ENCODE results near the gene SMCO1. TPM values are rescaled to one million over a fixed set of nuclear protein-coding genes. Genes with fewer than 3 reads are reported as not detected.
A peak's percentile ranks its signal among the peaks of the same experiment; 100 is the strongest.

SMCO1 gene
- total RNA-seq, 1 donor from 2014 or later: not detected

DNA sequence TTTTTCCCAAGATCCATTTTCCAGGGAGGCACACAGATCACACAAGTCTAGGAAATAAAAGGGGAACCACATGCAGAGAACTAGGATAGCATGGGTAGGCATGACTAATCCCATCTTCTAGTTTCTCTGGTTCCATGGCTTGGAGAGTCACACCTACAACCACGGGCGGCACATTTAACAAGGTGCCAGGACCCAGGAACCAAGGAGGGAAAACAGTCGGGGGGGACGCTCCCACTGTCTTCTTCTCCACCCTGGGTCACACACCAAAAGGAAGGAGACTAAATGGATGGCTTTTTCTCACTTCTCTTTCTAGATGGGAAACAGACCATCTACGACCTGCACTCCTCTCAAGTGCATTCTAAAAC lies 4.6 kb upstream of the SMCO1 start:
- no peak for DNase-seq (ENCODE audit: low read depth)
- FAIRE-seq: no peak
- Histone ChIP-seq H3K36me3 (ENCODE audit: control insufficient read depth, insufficient read depth, low read length) (no peaks in the 10 kb centered on the region), H3K4me3 (ENCODE audit: low read depth, low read length) (no peak overlapping the region), H3K27me3 (ENCODE audit: control insufficient read depth, insufficient read depth, low read length) (no peaks in the 10 kb centered on the region)
- TF ChIP-seq, protein P1, sequence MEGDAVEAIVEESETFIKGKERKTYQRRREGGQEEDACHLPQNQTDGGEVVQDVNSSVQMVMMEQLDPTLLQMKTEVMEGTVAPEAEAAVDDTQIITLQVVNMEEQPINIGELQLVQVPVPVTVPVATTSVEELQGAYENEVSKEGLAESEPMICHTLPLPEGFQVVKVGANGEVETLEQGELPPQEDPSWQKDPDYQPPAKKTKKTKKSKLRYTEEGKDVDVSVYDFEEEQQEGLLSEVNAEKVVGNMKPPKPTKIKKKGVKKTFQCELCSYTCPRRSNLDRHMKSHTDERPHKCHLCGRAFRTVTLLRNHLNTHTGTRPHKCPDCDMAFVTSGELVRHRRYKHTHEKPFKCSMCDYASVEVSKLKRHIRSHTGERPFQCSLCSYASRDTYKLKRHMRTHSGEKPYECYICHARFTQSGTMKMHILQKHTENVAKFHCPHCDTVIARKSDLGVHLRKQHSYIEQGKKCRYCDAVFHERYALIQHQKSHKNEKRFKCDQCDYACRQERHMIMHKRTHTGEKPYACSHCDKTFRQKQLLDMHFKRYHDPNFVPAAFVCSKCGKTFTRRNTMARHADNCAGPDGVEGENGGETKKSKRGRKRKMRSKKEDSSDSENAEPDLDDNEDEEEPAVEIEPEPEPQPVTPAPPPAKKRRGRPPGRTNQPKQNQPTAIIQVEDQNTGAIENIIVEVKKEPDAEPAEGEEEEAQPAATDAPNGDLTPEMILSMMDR (IDR thresholded peaks at IDR 0.05; ENCODE audit: insufficient read depth, low read length, severe bottlenecking): no peak

DNA sequence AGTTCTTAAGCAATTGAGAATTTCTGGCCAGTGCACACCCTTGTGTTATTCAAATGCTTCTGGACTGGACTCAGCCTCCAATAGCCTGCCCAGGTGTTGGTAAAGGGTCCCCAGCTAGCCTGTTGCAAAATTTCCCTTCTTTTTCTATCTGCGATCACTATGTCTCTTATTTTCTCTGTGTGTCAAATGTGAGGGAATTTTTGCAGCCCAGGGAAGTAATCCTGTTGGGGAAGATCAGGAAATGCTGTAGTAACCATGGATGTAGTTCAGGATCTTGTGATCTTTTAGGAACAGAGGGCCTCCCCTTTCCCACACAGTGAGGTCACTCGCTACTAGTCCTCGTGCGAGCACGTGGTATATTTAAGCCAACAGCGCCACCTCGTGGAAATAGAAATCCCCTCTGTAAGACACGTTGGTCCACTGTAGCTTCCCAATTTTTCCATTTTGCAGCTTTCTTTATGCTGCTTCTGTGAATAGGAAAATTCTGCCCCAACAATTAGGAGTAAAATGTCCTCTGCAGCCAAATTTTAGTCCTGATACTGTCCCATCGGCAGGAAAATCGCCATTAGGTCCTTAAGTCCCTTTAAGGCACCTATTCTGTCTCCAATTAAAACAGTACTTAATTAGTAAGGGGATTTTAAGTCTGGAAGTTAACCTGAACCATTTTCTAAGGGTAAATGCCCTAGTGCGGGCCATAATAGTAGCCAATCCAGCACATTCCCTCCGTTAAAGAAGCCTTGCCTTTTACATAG lies 4.0 kb upstream of the SMCO1 start:
- Histone ChIP-seq H3K4me3 (ENCODE audit: low read depth, low read length) (no peak overlapping the region), H3K27me3 (ENCODE audit: control insufficient read depth, insufficient read depth, low read length) (no peaks in the 10 kb centered on the region), H3K36me3 (ENCODE audit: control insufficient read depth, insufficient read depth, low read length) (no peaks in the 10 kb centered on the region)
- DNase-seq (ENCODE audit: low read depth) (peak; percentile 62), FAIRE-seq (no peak)
- TF ChIP-seq, protein P1 (IDR thresholded peaks at IDR 0.05; ENCODE audit: insufficient read depth, low read length, severe bottlenecking): peak; percentile 62

DNA sequence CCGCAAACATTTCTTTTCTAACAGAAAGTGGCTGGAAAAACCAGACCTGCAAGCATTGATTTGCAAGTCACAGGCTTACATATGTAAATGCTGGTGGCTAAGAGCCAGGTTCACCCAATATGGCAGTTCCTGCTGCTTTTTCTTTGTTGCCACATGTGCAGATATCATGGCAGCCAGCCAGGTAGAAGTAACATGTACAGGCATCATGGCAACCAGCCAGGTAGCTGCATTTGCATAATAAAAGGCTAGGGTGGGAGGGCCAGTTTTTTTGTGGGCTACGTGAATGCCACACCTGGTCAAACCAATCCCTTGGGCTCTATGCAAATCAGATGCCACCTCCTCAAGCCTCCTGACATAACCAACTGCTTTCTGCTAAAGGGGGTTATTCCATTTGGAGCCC lies 2.8 kb upstream of the SMCO1 start:
- DNase-seq (ENCODE audit: low read depth) (peak; percentile 93), FAIRE-seq (no peak)
- Histone ChIP-seq H3K27me3 (ENCODE audit: control insufficient read depth, insufficient read depth, low read length) (no peaks in the 10 kb centered on the region), H3K36me3 (ENCODE audit: control insufficient read depth, insufficient read depth, low read length) (no peaks in the 10 kb centered on the region), H3K4me3 (ENCODE audit: low read depth, low read length) (no peak overlapping the region)
- TF ChIP-seq, protein P1 (IDR thresholded peaks at IDR 0.05; ENCODE audit: insufficient read depth, low read length, severe bottlenecking): no peak

DNA sequence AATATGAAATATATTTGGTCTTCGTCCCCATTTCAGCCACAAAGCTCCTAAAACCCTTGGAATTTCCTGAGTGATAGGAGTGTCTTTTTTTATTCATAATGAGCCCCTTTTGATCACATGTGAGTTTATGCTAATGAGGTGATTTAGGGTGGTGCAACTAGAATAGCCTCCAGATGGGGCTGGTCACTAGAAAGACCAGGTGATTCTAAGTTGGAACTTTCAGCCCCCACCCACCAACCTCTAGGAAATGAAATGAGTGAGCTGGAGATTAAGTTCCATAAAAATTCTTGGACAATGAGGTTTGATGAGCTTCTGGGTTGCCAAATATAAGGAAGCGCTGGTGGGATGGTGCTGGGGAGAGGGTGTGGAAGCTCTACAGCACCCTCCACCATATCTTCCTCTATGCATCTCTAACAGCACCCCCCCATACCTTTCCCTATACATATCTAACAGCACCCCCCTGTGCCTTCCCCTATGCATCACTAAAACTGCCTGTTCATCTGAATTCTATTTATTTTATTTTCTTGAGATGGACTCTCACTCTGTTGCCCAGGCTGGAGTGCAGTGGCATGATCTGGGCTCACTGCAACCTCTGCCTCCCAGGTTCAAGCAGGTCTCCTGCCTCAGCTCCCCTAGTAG lies 2.1 kb upstream of the SMCO1 start:
- no peak for DNase-seq (ENCODE audit: low read depth)

DNA sequence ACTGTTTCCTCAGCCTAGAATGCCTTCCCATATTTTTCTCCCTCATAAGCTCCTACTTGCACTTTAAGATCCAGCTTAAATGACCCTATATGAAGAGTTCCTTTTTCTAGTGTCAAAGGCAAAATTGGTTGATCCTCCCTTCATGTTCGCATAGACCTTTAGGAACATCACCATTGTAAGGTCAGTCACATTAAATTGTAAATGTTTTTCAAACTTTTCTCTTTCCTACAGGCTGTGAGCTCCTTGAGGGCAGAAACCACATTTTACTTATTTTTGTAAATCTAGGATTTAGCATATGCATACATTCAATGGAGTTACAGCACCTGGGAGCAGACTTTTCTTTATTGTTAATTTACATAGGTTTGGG lies 813 bp downstream of the SMCO1 start:
- no peak for DNase-seq (ENCODE audit: low read depth)
- TF ChIP-seq, protein P1 (IDR thresholded peaks at IDR 0.05; ENCODE audit: insufficient read depth, low read length, severe bottlenecking): no peak
- no peak for FAIRE-seq
- Histone ChIP-seq H3K27me3 (ENCODE audit: control insufficient read depth, insufficient read depth, low read length) (no peaks in the 10 kb centered on the region), H3K36me3 (ENCODE audit: control insufficient read depth, insufficient read depth, low read length) (no peaks in the 10 kb centered on the region), H3K4me3 (ENCODE audit: low read depth, low read length) (no peak overlapping the region)

More for the DNA sequence above, 2.1 kb upstream of the SMCO1 start:
- no peak overlapping the region for H3K4me3 ChIP-seq (ENCODE audit: low read depth, low read length)
- no peaks in the 10 kb centered on the region for H3K27me3 ChIP-seq (ENCODE audit: control insufficient read depth, insufficient read depth, low read length)
- no peak for FAIRE-seq
- TF ChIP-seq, protein P1 (IDR thresholded peaks at IDR 0.05; ENCODE audit: insufficient read depth, low read length, severe bottlenecking): no peak
- H3K36me3 ChIP-seq (ENCODE audit: control insufficient read depth, insufficient read depth, low read length): no peaks in the 10 kb centered on the region

All from bronchial epithelial cell (primary cell).